Measurements from ENCODE around the gene GM2A.
A peak's percentile ranks its signal among the peaks of the same experiment; 100 is the strongest.

GM2A gene

GRCh38 chr5:151213803-151214613, 39.0 kb upstream of the GM2A start:
- in situ Hi-C loops (cut with HindIII; ENCODE audit: low pct_ligation_motif_present, low sequenced_read_pairs), result no loop called here
- TF ChIP-seq, protein P1, sequence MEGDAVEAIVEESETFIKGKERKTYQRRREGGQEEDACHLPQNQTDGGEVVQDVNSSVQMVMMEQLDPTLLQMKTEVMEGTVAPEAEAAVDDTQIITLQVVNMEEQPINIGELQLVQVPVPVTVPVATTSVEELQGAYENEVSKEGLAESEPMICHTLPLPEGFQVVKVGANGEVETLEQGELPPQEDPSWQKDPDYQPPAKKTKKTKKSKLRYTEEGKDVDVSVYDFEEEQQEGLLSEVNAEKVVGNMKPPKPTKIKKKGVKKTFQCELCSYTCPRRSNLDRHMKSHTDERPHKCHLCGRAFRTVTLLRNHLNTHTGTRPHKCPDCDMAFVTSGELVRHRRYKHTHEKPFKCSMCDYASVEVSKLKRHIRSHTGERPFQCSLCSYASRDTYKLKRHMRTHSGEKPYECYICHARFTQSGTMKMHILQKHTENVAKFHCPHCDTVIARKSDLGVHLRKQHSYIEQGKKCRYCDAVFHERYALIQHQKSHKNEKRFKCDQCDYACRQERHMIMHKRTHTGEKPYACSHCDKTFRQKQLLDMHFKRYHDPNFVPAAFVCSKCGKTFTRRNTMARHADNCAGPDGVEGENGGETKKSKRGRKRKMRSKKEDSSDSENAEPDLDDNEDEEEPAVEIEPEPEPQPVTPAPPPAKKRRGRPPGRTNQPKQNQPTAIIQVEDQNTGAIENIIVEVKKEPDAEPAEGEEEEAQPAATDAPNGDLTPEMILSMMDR (IDR thresholded peaks at IDR 0.05; ENCODE audit: low read depth, low read length, missing control alignments), result no peak
- DNase-seq, result peak; percentile 7
- Histone ChIP-seq H3K36me3 (replicated peaks) (no peaks in the 10 kb centered on the region), H3K27ac (no peak overlapping the region), H3K27me3 (replicated peaks) (no peaks in the 10 kb centered on the region), H3K4me3 (ENCODE audit: low read depth, low read length) (no peak overlapping the region)

GRCh38 chr5:151214614-151215545, 38.1 kb upstream of the GM2A start:
- no peaks in the 10 kb centered on the region for H3K27me3 ChIP-seq (replicated peaks)
- in situ Hi-C loops (cut with HindIII; ENCODE audit: low pct_ligation_motif_present, low sequenced_read_pairs), result no loop called here
- TF ChIP-seq, protein P1 (IDR thresholded peaks at IDR 0.05; ENCODE audit: low read depth, low read length, missing control alignments), result no peak
- H3K27ac ChIP-seq, result no peak overlapping the region
- DNase-seq, result no peak
- no peaks in the 10 kb centered on the region for H3K36me3 ChIP-seq (replicated peaks)
- no peak overlapping the region for H3K4me3 ChIP-seq (ENCODE audit: low read depth, low read length)

- Histone ChIP-seq H3K4me3 (ENCODE audit: low read depth, low read length) (no peak overlapping the region), H3K36me3 (replicated peaks) (no peaks in the 10 kb centered on the region), H3K27me3 (replicated peaks) (no peaks in the 10 kb centered on the region), H3K27ac (no peak overlapping the region)
- in situ Hi-C loops (cut with HindIII; ENCODE audit: low pct_ligation_motif_present, low sequenced_read_pairs), result no loop called here
- no peak for DNase-seq
- TF ChIP-seq, protein P1 (IDR thresholded peaks at IDR 0.05; ENCODE audit: low read depth, low read length, missing control alignments), result no peak
Observed at GRCh38 chr5:151215546-151215880, 37.5 kb upstream of the GM2A start.

DNA sequence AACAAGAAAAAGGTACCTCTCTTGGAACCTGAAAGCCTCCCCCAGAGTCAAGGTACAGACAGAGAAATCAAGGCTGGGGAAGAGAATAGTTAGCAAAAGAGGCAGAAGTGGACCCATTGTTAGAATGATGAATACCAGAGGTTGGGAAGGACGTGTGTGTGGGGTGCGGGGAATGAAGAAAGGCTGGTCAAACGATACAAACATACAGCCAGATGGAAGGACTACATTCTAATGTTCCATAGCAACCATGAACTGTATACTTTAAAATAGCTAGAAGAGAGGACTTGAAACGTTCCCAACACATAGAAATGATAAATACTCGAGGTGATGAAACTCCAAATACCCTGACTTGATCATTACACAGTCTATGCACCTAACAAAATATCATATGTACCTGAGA, 36.2 kb upstream of the GM2A start:
- no peaks in the 10 kb centered on the region for H3K27me3 ChIP-seq (replicated peaks)
- H3K27ac ChIP-seq, result no peak overlapping the region
- H3K36me3 ChIP-seq (replicated peaks), result no peaks in the 10 kb centered on the region
- in situ Hi-C loops (cut with HindIII; ENCODE audit: low pct_ligation_motif_present, low sequenced_read_pairs), result no loop called here
- no peak for DNase-seq
- H3K4me3 ChIP-seq (ENCODE audit: low read depth, low read length), result no peak overlapping the region
- TF ChIP-seq, protein P1 (IDR thresholded peaks at IDR 0.05; ENCODE audit: low read depth, low read length, missing control alignments), result no peak

DNA sequence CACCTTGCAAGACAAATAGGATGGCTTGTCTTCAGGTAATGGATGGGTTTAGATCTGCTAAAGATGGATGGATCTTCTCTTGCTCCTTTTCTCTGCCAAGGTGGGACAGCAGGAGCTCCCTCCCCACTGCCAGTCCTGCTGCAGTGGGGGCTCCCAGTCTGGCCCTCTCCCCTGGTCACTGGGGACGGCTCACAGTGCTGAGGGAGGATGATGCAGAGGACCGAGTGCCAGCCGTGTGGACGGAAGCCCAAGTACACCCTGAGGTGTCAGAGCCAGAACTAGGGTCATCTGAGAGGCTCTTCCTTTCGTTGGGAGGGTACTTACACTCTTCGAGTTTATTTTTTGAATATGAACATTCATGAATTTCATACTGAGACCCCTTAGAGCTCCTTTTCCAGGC, 34.8 kb upstream of the GM2A start:
- TF ChIP-seq, protein P1 (IDR thresholded peaks at IDR 0.05; ENCODE audit: low read depth, low read length, missing control alignments), result no peak
- no peaks in the 10 kb centered on the region for H3K27me3 ChIP-seq (replicated peaks)
- no peak overlapping the region for H3K27ac ChIP-seq
- DNase-seq, result no peak
- no peaks in the 10 kb centered on the region for H3K36me3 ChIP-seq (replicated peaks)
- no peak overlapping the region for H3K4me3 ChIP-seq (ENCODE audit: low read depth, low read length)
- in situ Hi-C loops (cut with HindIII; ENCODE audit: low pct_ligation_motif_present, low sequenced_read_pairs), result no loop called here
